GM12878 (cell line): ENCODE measurements around the gene TBXAS1. TPM values are rescaled to one million over a fixed set of nuclear protein-coding genes. Genes with fewer than 3 reads are reported as not detected.

Experiments
- BACH1 ChIP-seq: fragments of 450-650 bp; IDR thresholded peaks from 2 replicates; pipeline ENCODE4 v1.6.1; 2017; ENCODE audit warnings: mild to moderate bottlenecking, borderline replicate concordance
- CBFB ChIP-seq: IDR thresholded peaks from 2 replicates; pipeline ENCODE4 v1.6.1; 2016; ENCODE audit warnings: antibody characterized with exemption, low read depth
- CBX5 ChIP-seq: sonication (generic); IDR thresholded peaks from 2 replicates; pipeline ENCODE4 v1.6.1; 2016; ENCODE audit warnings: low read depth, moderate library complexity, mild to moderate bottlenecking, inconsistent platforms
- CEBPB ChIP-seq, 2 experiments: fragments of 150-350 bp in 1 of 2; IDR thresholded peaks; 2 replicates each; pipeline ENCODE4 v1.6.1; 2012 to 2014; ENCODE audit warnings: low read depth in 2 of 2, low read length in 2 of 2, borderline replicate concordance in 1 of 2, inconsistent platforms in 1 of 2
- CEBPZ ChIP-seq: fragments of 150-350 bp; IDR thresholded peaks from 2 replicates; pipeline ENCODE4 v1.6.1; 2016; ENCODE audit warnings: low read depth, low read length
- CHD1 ChIP-seq: IDR thresholded peaks from 2 replicates; pipeline ENCODE4 v1.6.1; 2012; ENCODE audit warnings: low read depth, low read length, improper control_type of control experiment
- CREM ChIP-seq: IDR thresholded peaks from 2 replicates; pipeline ENCODE4 v1.6.1; 2014; ENCODE audit warnings: antibody characterized with exemption, low read depth
- CTCF ChIP-seq, 3 experiments: IDR thresholded peaks in 2 of 3; conservative IDR thresholded peaks in 1 of 3; 2 replicates each; pipeline ENCODE4 v1.5.1; 2011; ENCODE audit warnings: low read depth in 3 of 3, low read length in 3 of 3, mild to moderate bottlenecking in 3 of 3, control low read depth in 2 of 3, moderate library complexity in 2 of 3, inconsistent platforms in 1 of 3, mixed read lengths in 1 of 3; ENCODE audit not compliant: control insufficient read depth in 2 of 3, insufficient read depth in 1 of 3; ENCODE audit errors: extremely low read depth in 1 of 3
- IRF3 ChIP-seq: fragments of 450-650 bp; IDR thresholded peaks from 2 replicates; pipeline ENCODE4 v1.6.1; 2014; ENCODE audit warnings: mild to moderate bottlenecking
- JUNB ChIP-seq: IDR thresholded peaks from 2 replicates; pipeline ENCODE4 v1.6.1; 2016; ENCODE audit warnings: antibody characterized with exemption, mild to moderate bottlenecking
- JUND ChIP-seq: IDR thresholded peaks from 2 replicates; pipeline ENCODE4 v1.6.1; 2012; ENCODE audit warnings: low read depth, mild to moderate bottlenecking, low read length, improper control_type of control experiment, moderate library complexity
- MEF2B ChIP-seq: fragments of 450-650 bp; IDR thresholded peaks from 2 replicates; pipeline ENCODE4 v1.6.1; 2018; ENCODE audit warnings: mild to moderate bottlenecking, moderate library complexity; ENCODE audit not compliant: partially characterized antibody, poor library complexity, severe bottlenecking
- MYB ChIP-seq: fragments of 150-350 bp; IDR thresholded peaks from 2 replicates; pipeline ENCODE4 v1.6.1; 2014; ENCODE audit warnings: mild to moderate bottlenecking, low read depth, low read length, borderline replicate concordance
- NR2C1 ChIP-seq: fragments of 450-650 bp; IDR thresholded peaks from 2 replicates; pipeline ENCODE4 v1.6.1; 2017; ENCODE audit warnings: antibody characterized with exemption, mild to moderate bottlenecking, moderate library complexity
- POU2F2 ChIP-seq: IDR thresholded peaks from 3 replicates; pipeline ENCODE4 v1.6.1; 2011; ENCODE audit warnings: low read depth, mild to moderate bottlenecking, low read length, borderline replicate concordance
- RAD51 ChIP-seq: fragments of 450-650 bp; IDR thresholded peaks from 2 replicates; pipeline ENCODE4 v1.6.1; 2016; ENCODE audit warnings: moderate library complexity, mild to moderate bottlenecking, inconsistent platforms
- RELA ChIP-seq: fragments of 450-650 bp; IDR thresholded peaks from 2 replicates; pipeline ENCODE4 v1.8.0; 2014; ENCODE audit warnings: borderline replicate concordance; ENCODE audit not compliant: partially characterized antibody
- ZBTB4 ChIP-seq: fragments of 450-650 bp; formaldehyde crosslinking; IDR thresholded peaks from 2 replicates; pipeline ENCODE4 v1.4.0; 2022; ENCODE audit warnings: mild to moderate bottlenecking, moderate library complexity
- ZNF217 ChIP-seq: fragments of 450-650 bp; IDR thresholded peaks from 2 replicates; pipeline ENCODE4 v1.6.1; 2017; ENCODE audit warnings: antibody characterized with exemption, mild to moderate bottlenecking
- polyA plus RNA-seq, 11 experiments: library from polyadenylated mRNA; depleted of rRNA in 4 of 11; unstranded in 6 of 11; stranded (reverse) in 5 of 11; fragments of >200 nt; fragmentation: Nextera tagmentation in 4 of 11; fragmentation: Illumina TruSeq in 1 of 11; extraction: Ambion mirVana in 4 of 11; extraction: Trizol in 1 of 11; gene quantifications; 1 replicate in 1 of 11; 2 replicates in 10 of 11; pipeline versions ENCODE4 v1.2.1 to v1.2.3, GENCODE V29; 2011 to 2016; ENCODE audit warnings: inconsistent platforms in 2 of 11, missing spikeins in 2 of 11, low read depth in 1 of 11
- total RNA-seq, 4 experiments: library from RNA; depleted of rRNA in 3 of 4; stranded (reverse); fragments of >200 nt in 3 of 4; fragmentation: Illumina TruSeq in 1 of 4; extraction: Trizol in 1 of 4; gene quantifications; 2 replicates each; pipeline versions ENCODE4 v1.2.1 to v1.2.3, GENCODE V29; 2013 to 2021

Gene TBXAS1
- total and polyA plus RNA-seq, 10 of the 15 experiments (the other 5 are each of a cell fraction or from before 2014, with no cell fraction given) = 1.5 to 32.7 (median 16.3) TPM

GRCh38 chr7:139915864-139916716, 87.0 kb downstream of the TBXAS1 start (continued):
- TF ChIP-seq CHD1 = no peak
- no peak for TF ChIP-seq CEBPZ
- no peak for TF ChIP-seq ZBTB4 (CRISPR knock-in tag)
- peak; percentile 88; the same call in 1 of the 2 replicates for TF ChIP-seq CBFB
- TF ChIP-seq POU2F2 = peak; percentile 82; the same call in 2 of the 3 replicates
- peak; percentile 77; the same call in 1 of the 2 replicates for TF ChIP-seq CREM
- TF ChIP-seq MYB = no peak
- no peak for TF ChIP-seq NR2C1
- TF ChIP-seq CBX5 = 0 out of 2 replicates have a peak, but pooled peaks have one; percentile 48
- TF ChIP-seq MEF2B = no peak
- TF ChIP-seq CEBPB (IDR thresholded peaks at IDR 0.05; ENCODE audit: borderline replicate concordance in 1 of 2, low read depth in 2 of 2, low read length in 2 of 2) = no peak
- TF ChIP-seq JUNB = peak; percentile 91
- no peak for TF ChIP-seq IRF3
- peak; percentile 11; the same call in 1 of the 2 replicates for TF ChIP-seq RAD51
- TF ChIP-seq RELA = no peak
- TF ChIP-seq ZNF217 = no peak; the same call in 1 of the 2 replicates
- no peak; the same call in 1 of the 2 replicates for TF ChIP-seq BACH1
- peak; percentile 65; the same call in 1 of the 2 replicates for TF ChIP-seq JUND
- no peak for TF ChIP-seq CTCF (IDR thresholded peaks at IDR 0.05 in 2 of 3, conservative IDR thresholded peaks at IDR 0.05 in 1 of 3; ENCODE audit: control insufficient read depth in 2 of 3, extremely low read depth in 1 of 3, insufficient read depth in 1 of 3, low read depth in 3 of 3, low read length in 3 of 3)
